Suppressor macrophage treated with lipopolysaccharide for 4 hours (primary cell): ENCODE measurements around the gene PRELID3B.
A peak's percentile ranks its signal among the peaks of the same experiment; 100 is the strongest.

Experiments used
- DNase-seq: peaks from one replicate; pipeline ENCODE4 v3.0.0-alpha.2; 2020

Gene PRELID3B

DNA sequence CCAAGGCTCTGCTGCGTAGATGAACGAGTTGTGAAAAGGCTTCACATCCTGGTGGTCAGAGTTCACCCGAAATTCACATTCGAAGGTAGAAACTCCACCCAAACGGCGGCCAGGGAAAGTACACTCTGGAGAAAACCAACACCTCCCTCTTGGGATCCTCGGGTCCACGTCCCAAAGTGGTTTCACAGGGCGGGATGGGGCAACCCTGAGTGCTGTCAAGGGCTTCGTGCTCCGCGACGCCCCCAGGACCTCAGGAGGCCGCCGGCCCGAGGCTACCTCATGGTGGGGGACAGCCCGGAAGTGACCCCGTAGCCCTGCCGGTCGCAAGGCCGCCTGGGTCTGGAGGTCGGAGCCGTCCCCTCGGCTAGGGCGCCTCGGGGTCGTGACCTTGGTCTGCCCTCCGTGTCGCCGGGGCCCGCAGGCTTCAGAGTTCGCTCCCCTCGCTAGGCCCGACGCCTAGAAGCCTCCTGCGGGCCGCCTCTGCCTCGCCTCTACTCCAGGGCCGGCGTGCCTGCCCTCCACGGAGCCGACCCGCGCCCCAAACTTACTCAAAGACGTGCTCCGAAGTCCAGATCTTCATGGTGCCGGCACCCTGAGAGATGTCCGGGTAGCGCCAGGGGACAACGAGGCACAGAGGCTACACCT is at the start of gene PRELID3B:
TSS of gene PRELID3B (minus strand) at position 636 of the 645 bp plus-strand sequence. CDS start at position 580, 56 bp downstream.
- peak; percentile 32 for DNase-seq

DNA sequence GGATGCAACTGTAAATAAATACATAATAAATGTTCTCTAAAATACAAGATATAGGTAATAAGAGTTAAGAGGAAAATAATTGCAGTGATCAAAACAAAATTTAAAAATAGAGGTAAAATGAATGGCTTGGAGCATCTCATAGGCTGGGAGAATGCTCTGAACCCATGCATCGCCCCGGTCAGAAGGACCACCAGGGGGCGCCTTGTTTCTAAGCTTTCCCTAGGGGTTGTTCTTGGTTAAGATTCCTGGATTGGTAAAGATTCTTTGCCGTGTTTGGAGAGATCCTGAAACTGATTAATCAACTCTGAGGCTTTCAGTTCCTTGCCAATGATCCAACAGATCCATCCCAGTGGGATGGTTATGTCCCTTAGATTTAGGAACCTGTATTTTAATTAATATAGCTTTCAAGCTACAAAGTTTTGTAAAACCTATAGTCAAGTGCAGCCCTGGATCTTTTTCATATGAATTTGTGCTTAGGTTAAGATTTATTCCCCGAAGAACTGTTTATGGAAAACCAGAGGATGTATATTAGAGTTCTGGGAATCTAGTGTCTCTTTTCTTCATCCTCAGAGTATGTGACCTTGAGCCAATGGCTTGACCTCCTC is 45.3 kb upstream of the PRELID3B start:
- peak; percentile 89 for DNase-seq

- no peak for DNase-seq
Measured at GRCh38 chr20:59086923-59087322, 44.3 kb upstream of the PRELID3B start.

DNA sequence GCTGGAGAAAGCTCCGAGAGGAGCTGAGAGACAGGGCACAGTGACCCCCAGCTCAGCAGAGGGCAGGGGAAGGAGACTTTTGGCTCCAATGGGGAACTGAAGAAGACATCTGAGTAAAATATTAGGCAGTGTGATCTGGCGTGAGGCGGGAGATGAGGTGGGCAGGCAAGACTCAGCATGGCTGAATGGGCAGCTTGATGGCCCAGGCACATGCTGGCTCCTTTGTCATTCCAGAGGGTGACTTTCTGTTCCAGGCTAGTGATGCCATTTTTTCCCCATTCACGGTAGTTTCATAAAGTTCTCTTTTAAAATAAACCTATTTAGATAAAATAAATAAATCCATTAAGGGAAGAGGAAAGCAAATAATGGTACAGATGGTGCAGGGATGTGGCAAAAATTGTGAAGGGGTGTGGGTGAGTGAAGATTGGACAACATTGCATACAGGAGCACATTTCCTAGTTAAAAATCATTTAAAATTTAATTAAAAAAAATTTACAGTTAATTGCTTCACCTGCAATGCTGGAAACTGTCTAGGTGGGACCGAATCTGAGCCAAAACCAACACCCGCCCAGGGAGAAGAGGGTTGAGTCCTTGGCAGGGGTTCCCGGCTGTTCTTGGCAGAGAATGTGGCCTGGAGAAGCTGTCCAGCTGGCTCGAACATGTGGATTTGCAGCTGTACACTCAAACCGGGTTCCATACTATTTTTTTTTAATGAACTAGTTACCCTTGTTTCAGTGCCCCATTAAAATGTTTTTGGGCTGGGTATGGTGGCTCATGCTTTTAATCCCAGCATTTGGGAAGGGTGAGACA is 41.7 kb upstream of the PRELID3B start:
- no peak for DNase-seq

- DNase-seq, result no peak
Measured at GRCh38 chr20:59082981-59083380, 40.4 kb upstream of the PRELID3B start.

GRCh38 chr20:59082077-59082740 is 39.6 kb upstream of the PRELID3B start:
- no peak for DNase-seq

DNA sequence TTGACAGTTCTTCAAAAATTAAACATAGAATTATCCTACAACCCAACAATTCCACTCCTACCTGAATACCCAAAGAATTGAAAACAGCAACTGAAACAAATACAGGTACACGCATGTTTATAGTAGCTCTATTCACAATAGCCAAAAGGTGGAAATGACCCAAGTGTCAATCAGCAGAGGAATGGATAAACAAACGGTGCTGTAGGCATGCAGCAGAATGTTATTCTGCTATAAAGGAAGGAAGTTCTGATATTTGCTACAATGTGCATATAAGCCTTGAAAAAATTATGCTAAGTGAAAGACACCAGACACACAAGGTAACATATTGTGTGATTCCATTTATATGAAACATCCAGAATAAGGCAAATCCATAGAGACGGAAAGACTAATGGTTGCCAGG is 38.5 kb upstream of the PRELID3B start:
- DNase-seq, result no peak

- DNase-seq, result peak; percentile 49
Measured at GRCh38 chr20:59078231-59078630, 35.6 kb upstream of the PRELID3B start.

- no peak for DNase-seq
Measured at GRCh38 chr20:59077705-59078104, 35.1 kb upstream of the PRELID3B start.

- no peak for DNase-seq
Measured at GRCh38 chr20:59075934-59076508, 33.4 kb upstream of the PRELID3B start.

DNA sequence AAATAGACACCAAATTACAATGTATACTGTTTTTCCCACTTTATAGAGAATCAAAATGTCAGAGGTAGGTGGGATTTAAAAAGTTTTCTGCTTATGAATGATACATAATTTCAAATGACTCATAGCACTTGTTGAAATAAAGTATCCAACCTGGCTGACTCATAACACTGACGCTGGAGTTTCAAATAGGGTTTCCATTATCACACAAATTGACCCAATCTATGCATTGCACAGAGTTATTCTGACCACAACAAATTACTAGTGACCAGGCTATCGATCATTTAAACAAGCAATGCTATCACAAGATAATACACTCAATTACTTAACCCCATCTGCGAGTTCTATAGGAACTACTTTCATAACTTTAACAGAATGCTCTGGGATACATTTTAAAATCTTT is 31.9 kb upstream of the PRELID3B start:
- DNase-seq, result no peak

DNA sequence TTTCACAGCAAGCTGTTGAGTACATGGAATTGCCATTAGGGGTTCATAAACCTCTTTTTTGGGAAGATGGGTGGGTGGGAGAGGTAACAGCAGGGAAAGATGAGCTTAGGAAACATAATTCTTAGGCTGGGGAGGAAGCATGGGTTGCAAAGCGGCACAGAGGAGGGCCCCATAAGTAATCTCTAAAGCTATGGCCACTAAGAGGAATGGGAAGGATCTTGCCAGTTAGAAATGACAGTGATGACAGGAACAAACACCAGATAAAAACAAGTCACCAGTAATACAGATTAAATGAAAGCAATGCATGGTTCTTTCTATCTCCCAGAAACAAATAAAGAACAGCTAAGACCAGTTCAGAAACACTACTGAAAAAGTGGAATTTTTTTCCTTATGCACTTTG is 31.0 kb upstream of the PRELID3B start:
- DNase-seq, result no peak

DNA sequence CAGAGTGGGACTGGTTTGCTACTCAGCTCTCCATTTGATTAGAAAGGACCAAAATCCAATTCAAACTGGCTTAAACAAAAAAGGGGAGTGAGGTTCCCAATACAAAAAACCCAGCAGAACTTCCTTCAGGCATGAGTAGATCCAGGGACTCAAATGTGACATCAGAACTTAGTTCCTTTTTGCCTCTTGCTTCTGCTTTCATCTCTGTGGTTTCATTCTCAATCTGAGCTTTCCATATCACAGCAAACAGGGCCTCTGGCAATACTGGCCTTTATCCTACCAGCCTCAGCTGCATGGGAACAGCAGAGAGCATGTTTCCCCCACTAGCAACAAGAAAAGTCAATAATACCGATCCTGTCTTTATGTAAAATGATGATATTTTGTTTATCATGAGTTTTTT is 28.6 kb upstream of the PRELID3B start:
- peak; percentile 81 for DNase-seq

- DNase-seq, result peak; percentile 58
Measured at GRCh38 chr20:59069026-59069425, 26.4 kb upstream of the PRELID3B start.

DNA sequence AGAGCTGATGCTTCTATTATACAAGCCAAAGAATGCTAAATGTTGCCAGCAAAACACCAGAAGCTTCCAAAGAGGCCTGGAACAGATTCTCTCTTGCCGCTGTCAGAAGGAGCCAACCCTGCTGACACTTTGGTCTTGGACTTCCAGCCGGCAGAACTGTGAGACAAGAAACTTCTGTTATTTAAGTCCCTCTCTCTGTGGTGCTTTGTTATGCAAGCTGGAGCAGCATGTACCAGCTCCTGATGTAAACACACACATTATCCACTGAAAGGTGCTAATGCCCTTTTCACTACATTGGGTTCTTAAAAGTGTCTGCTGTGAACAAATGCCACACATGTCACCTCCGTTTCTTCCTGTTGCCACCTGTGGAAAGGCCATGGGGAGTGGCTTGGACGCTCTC is 25.9 kb upstream of the PRELID3B start:
- no peak for DNase-seq

GRCh38 chr20:59064214-59064722 is 21.7 kb upstream of the PRELID3B start:
- DNase-seq, result no peak

GRCh38 chr20:59063358-59064213 is 21.0 kb upstream of the PRELID3B start:
- DNase-seq, result no peak

- no peak for DNase-seq
Measured at GRCh38 chr20:59062081-59062480, 19.5 kb upstream of the PRELID3B start.

- peak; percentile 39 for DNase-seq
Measured at GRCh38 chr20:59055302-59055701, 12.7 kb upstream of the PRELID3B start.

DNA sequence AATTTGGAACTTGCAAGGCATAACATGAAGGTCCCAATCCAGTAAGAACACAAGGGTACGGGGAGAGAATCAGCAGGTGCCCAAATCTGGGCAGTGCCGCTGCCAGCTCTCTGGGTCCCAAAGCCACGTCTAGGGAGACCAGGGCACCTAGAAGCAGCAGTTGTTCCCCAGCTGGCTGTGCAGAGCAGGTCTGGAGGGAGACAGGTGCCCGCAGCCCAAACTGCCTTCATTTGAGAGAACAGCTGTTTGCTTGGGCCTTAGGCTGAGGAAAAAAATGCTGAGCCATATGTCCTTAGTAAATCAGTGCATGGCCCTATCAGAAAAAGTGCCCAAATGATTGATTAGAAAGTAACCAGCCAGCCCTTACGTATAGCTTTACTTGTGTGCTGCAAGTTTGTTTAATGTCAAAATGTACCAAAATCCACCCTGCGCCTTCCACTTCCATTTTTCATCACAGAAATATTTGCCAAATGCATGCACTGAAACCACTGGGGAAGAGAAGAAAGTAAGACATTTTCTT is 9.1 kb upstream of the PRELID3B start:
- DNase-seq, result no peak

GRCh38 chr20:59050437-59050836 is 7.9 kb upstream of the PRELID3B start:
- DNase-seq, result no peak

DNA sequence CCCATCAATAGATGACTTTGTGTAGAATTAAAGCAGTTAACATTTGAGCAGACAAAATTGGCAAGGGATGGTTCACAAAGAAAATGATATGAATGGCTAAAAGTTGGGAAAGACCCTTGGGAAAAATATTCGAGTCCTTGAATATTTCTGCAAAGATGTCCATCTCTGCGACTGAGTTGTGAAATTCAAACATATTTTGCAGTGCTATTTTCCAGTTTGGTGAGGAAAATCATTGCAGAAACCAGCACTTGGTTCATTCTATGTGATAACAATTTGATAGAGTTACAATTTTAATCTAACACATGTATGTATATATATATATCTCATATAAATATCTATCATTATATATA is 6.1 kb upstream of the PRELID3B start:
- no peak for DNase-seq
